CD14-positive monocyte (primary cell): ENCODE measurements around the gene SEMA3F. TPM values are rescaled to one million over a fixed set of nuclear protein-coding genes. Genes with fewer than 3 reads are reported as not detected.

Source experiments
- DNase-seq, 3 donors: peaks; one replicate each; pipeline ENCODE4 v3.0.0-alpha.2; 2011 to 2022
- H2AFZ ChIP-seq: 2 replicates; pipeline ENCODE4 v1.6.0; 2012; ENCODE audit warnings: mild to moderate bottlenecking, low read depth, low read length, inconsistent platforms; ENCODE audit not compliant: insufficient read depth, poor library complexity, severe bottlenecking
- H3K27ac ChIP-seq, 2 donors: 1 replicate in 1 of 2; 2 replicates in 1 of 2; pipeline ENCODE4 v1.5.1; 2012 to 2013; ENCODE audit warnings: low read length in 2 of 2, control low read depth in 1 of 2, inconsistent platforms in 1 of 2, low read depth in 1 of 2, mild to moderate bottlenecking in 1 of 2
- H3K27me3 ChIP-seq, 2 donors: one replicate each; pipeline versions ENCODE4 v1.6.0 to v1.6.1; 2011 to 2013; ENCODE audit warnings: low read length in 2 of 2; ENCODE audit not compliant: control insufficient read depth in 2 of 2, insufficient read depth in 2 of 2
- H3K36me3 ChIP-seq, 2 donors: replicated peaks in 1 of 2; 1 replicate in 1 of 2; 2 replicates in 1 of 2; pipeline versions ENCODE4 v1.5.1 to v1.6.1; 2012 to 2013; ENCODE audit warnings: low read length in 2 of 2, control low read depth in 1 of 2, inconsistent platforms in 1 of 2, mild to moderate bottlenecking in 1 of 2; ENCODE audit not compliant: insufficient read depth in 2 of 2, control insufficient read depth in 1 of 2
- H3K4me1 ChIP-seq, 2 donors: 1 replicate in 1 of 2; 2 replicates in 1 of 2; pipeline versions ENCODE4 v1.5.1 to v1.6.1; 2012 to 2013; ENCODE audit warnings: low read length in 2 of 2, control low read depth in 1 of 2, inconsistent platforms in 1 of 2, mild to moderate bottlenecking in 1 of 2, moderate library complexity in 1 of 2; ENCODE audit not compliant: insufficient read depth in 2 of 2, control insufficient read depth in 1 of 2
- H3K4me2 ChIP-seq: replicated peaks from 2 replicates; pipeline ENCODE3; 2012; ENCODE audit warnings: low read length, moderate library complexity, mild to moderate bottlenecking; ENCODE audit not compliant: poor library complexity, severe bottlenecking; ENCODE audit errors: extremely low read depth
- H3K4me3 ChIP-seq, 3 experiments: fragments of 200-600 bp in 1 of 3; sonication (generic) in 1 of 3; replicated peaks in 1 of 3; 1 replicate in 2 of 3; 2 replicates in 1 of 3; pipeline ENCODE4 v1.5.1; 2011 to 2013; ENCODE audit warnings: low read length in 3 of 3, mild to moderate bottlenecking in 3 of 3, control low read depth in 2 of 3, low read depth in 2 of 3, inconsistent platforms in 1 of 3, moderate library complexity in 1 of 3
- H3K79me2 ChIP-seq: 2 replicates; pipeline ENCODE4 v1.6.0; 2012; ENCODE audit warnings: mild to moderate bottlenecking, control low read depth, inconsistent platforms, low read length, moderate library complexity; ENCODE audit not compliant: insufficient read depth
- H3K9ac ChIP-seq: 2 replicates; pipeline ENCODE4 v1.6.0; 2017; ENCODE audit warnings: low read length, mild to moderate bottlenecking; ENCODE audit not compliant: insufficient read depth, poor library complexity, severe bottlenecking
- H3K9me3 ChIP-seq, 2 donors: replicated peaks in 1 of 2; 1 replicate in 1 of 2; 2 replicates in 1 of 2; pipeline versions ENCODE4 v1.5.1 to v1.6.1; 2012 to 2013; ENCODE audit warnings: low read length in 2 of 2, control low read depth in 1 of 2; ENCODE audit not compliant: control insufficient read depth in 1 of 2, insufficient read depth in 1 of 2
- H4K20me1 ChIP-seq: 2 replicates; pipeline ENCODE4 v1.6.0; 2012; ENCODE audit warnings: mild to moderate bottlenecking, low read length, control low read depth, moderate library complexity; ENCODE audit not compliant: insufficient read depth
- H3K27ac Mint-ChIP-seq, 7 donors: one replicate each; pipeline ENCODE4 v1.8.0; 2020; ENCODE audit warnings: mild to moderate bottlenecking in 7 of 7, mixed read lengths in 7 of 7, moderate library complexity in 6 of 7, inconsistent platforms in 2 of 7
- H3K27me3 Mint-ChIP-seq, 3 donors: one replicate each; pipeline ENCODE4 v1.8.0; 2021 to 2022; ENCODE audit warnings: low read depth in 3 of 3, mild to moderate bottlenecking in 3 of 3, mixed read lengths in 3 of 3, moderate library complexity in 3 of 3, inconsistent platforms in 1 of 3
- H3K36me3 Mint-ChIP-seq, 2 donors: one replicate each; pipeline ENCODE4 v1.8.0; 2020; ENCODE audit warnings: mixed read lengths in 2 of 2, inconsistent platforms in 1 of 2, mild to moderate bottlenecking in 1 of 2
- H3K4me1 Mint-ChIP-seq: one replicate; pipeline ENCODE4 v1.8.0; 2020; ENCODE audit warnings: mild to moderate bottlenecking, mixed read lengths
- H3K4me3 Mint-ChIP-seq, 2 donors: one replicate each; pipeline ENCODE4 v1.8.0; 2020; ENCODE audit warnings: mild to moderate bottlenecking in 2 of 2, mixed read lengths in 2 of 2, moderate library complexity in 1 of 2
- H3K9me3 Mint-ChIP-seq, 7 donors: one replicate each; pipeline ENCODE4 v1.8.0; 2020 to 2022; ENCODE audit warnings: mixed read lengths in 7 of 7, mild to moderate bottlenecking in 6 of 7, moderate library complexity in 6 of 7, inconsistent platforms in 2 of 7
- CTCF ChIP-seq: fragments of 200-600 bp; IDR thresholded peaks from one replicate; pipeline ENCODE4 v1.8.0; 2022; ENCODE audit warnings: antibody characterized with exemption, mild to moderate bottlenecking
- WGBS: methylation state at CpG from one replicate; pipeline ENCODE4 v1.1.5; 2013; ENCODE audit warnings: missing lambda C conversion rate; ENCODE audit not compliant: insufficient coverage; 5-methylcytosine and 5-hydroxymethylcytosine counted together
- intact Hi-C, 2 donors: fragments of 100-400 bp; cut with micrococcal nuclease; formaldehyde crosslinking; loops; one replicate each; pipeline versions ENCODE4 v1.15.0 to v1.15.1; 2023
- polyA plus RNA-seq, 3 donors: library from polyadenylated mRNA; depleted of rRNA in 1 of 3; unstranded in 2 of 3; stranded (reverse) in 1 of 3; fragments of 300-500 nt in 2 of 3; fragments of >200 nt in 1 of 3; fragmentation: Illumina TruSeq in 2 of 3; gene quantifications; 1 replicate in 2 of 3; 2 replicates in 1 of 3; pipeline ENCODE4 v1.2.3, GENCODE V29; 2012 to 2021

SEMA3F gene
- polyA plus RNA-seq, 3 donors = 0.01 TPM; not detected in 2

GRCh38 chr3:50146316-50146901 lies 8.7 kb upstream of the SEMA3F start:
- intact Hi-C loops = loop anchor here in 1 of 2 donors (5.0 kb wide), 1 partner anchor 36 kb away; no protein-coding TSS in a partner anchor
- H3K4me3 Mint-ChIP-seq = no peak overlapping the region
- H3K27me3 Mint-ChIP-seq = peaks cover 6 to 10% (median 9%) of the 10 kb centered on the region in 3 donors
- Histone ChIP-seq H4K20me1 (no peaks in the 10 kb centered on the region), H3K27me3 (no peaks in the 10 kb centered on the region), H3K9ac (no peak overlapping the region), H3K9me3 (no peaks in the 10 kb centered on the region), H3K27ac (no peak overlapping the region), H3K4me1 (peaks cover 5 to 10% of the 10 kb centered on the region in 2 donors), H3K4me2 (no peak overlapping the region), H3K36me3 (no peaks in the 10 kb centered on the region), H3K79me2 (no peaks in the 10 kb centered on the region), H3K4me3 (no peak overlapping the region), H2AFZ (no peak overlapping the region)
- no peak for DNase-seq
- WGBS = 75% methylated on average over 1 of the region's 3 CpGs
- TF ChIP-seq CTCF = no peak
- H3K4me1 Mint-ChIP-seq = peaks cover 8% of the 10 kb centered on the region
- H3K9me3 Mint-ChIP-seq = peaks cover 0 to 3% (median 0%) of the 10 kb centered on the region in 7 donors
- no peak overlapping the region for H3K27ac Mint-ChIP-seq
- no peaks in the 10 kb centered on the region for H3K36me3 Mint-ChIP-seq

- peaks cover 6 to 13% (median 9%) of the 10 kb centered on the region in 3 donors for H3K27me3 Mint-ChIP-seq
- peaks cover 8% of the 10 kb centered on the region for H3K4me1 Mint-ChIP-seq
- Histone ChIP-seq H3K4me1 (peaks cover 5 to 10% of the 10 kb centered on the region in 2 donors), H3K79me2 (no peaks in the 10 kb centered on the region), H3K27me3 (no peaks in the 10 kb centered on the region), H3K36me3 (no peaks in the 10 kb centered on the region), H3K9me3 (no peaks in the 10 kb centered on the region), H2AFZ (no peak overlapping the region), H3K4me2 (no peak overlapping the region), H4K20me1 (no peaks in the 10 kb centered on the region), H3K9ac (no peak overlapping the region), H3K27ac (no peak overlapping the region), H3K4me3 (no peak overlapping the region)
- no peak for DNase-seq
- 97% methylated on average over 6 of the region's 7 CpGs for WGBS
- H3K27ac Mint-ChIP-seq = no peak overlapping the region
- H3K9me3 Mint-ChIP-seq = peaks cover 0 to 3% (median 0%) of the 10 kb centered on the region in 7 donors
- no peak overlapping the region for H3K4me3 Mint-ChIP-seq
- H3K36me3 Mint-ChIP-seq = no peaks in the 10 kb centered on the region
- TF ChIP-seq CTCF = no peak
- intact Hi-C loops = loop anchor here in 1 of 2 donors (5.0 kb wide), 1 partner anchor 35 kb away; no protein-coding TSS in a partner anchor
Measured at GRCh38 chr3:50147016-50147415, 8.1 kb upstream of the SEMA3F start.
